Bronchus fibroblast of lung (primary cell): Measurements from ENCODE around the gene ZHX3. TPM values are rescaled to one million over a fixed set of nuclear protein-coding genes. Genes with fewer than 3 reads are reported as not detected.

ENCODE experiments used
- total RNA-seq: library from RNA; depleted of rRNA; stranded (reverse); fragments of >200 nt; gene quantifications from 2 replicates; pipeline ENCODE4 v1.2.3, GENCODE V29; 2015

ZHX3 gene, protein sequence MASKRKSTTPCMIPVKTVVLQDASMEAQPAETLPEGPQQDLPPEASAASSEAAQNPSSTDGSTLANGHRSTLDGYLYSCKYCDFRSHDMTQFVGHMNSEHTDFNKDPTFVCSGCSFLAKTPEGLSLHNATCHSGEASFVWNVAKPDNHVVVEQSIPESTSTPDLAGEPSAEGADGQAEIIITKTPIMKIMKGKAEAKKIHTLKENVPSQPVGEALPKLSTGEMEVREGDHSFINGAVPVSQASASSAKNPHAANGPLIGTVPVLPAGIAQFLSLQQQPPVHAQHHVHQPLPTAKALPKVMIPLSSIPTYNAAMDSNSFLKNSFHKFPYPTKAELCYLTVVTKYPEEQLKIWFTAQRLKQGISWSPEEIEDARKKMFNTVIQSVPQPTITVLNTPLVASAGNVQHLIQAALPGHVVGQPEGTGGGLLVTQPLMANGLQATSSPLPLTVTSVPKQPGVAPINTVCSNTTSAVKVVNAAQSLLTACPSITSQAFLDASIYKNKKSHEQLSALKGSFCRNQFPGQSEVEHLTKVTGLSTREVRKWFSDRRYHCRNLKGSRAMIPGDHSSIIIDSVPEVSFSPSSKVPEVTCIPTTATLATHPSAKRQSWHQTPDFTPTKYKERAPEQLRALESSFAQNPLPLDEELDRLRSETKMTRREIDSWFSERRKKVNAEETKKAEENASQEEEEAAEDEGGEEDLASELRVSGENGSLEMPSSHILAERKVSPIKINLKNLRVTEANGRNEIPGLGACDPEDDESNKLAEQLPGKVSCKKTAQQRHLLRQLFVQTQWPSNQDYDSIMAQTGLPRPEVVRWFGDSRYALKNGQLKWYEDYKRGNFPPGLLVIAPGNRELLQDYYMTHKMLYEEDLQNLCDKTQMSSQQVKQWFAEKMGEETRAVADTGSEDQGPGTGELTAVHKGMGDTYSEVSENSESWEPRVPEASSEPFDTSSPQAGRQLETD
- 19.0 and 21.2 TPM in 2 replicates for total RNA-seq

DNA sequence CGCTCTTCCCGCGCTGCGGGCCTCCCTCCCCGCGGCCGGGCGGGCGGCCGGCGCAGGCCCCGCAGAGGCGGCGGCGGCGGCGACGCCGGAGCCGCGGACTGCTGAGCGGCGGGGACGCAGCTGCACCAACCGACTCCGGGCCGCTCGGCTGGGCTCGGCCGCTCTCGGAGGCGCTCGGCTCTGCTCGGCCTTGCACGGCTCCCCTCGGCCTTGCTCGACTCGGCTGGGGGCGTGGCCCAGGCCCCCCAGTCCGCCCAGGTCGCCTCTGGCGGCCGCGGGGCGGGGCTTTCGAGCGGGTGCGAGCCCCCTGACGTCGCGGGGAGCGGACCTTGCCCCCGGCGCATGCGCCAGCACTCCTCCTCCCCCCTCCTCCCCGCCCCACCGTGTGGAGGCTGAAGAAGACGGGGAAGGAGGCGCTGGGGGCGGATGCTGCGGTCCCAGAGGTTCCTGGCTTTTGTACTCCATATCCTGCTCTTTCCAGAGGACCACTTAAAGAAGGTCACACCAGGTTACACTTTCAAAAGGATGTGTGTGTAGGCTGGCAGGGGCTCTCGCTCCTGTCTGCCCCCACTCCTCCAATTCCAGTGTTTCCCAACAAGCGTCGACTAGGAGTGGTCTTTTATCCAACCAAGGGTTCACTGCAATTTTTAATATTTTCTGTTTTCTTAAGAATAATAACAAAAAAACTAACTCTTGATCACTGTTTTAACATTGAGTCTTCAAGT, at the start of gene ZHX3:
Gene ZHX3 (minus strand): TSS at position 186 of the 725 bp plus-strand sequence. CDS start 112,815 bp downstream, outside the sequence.

DNA sequence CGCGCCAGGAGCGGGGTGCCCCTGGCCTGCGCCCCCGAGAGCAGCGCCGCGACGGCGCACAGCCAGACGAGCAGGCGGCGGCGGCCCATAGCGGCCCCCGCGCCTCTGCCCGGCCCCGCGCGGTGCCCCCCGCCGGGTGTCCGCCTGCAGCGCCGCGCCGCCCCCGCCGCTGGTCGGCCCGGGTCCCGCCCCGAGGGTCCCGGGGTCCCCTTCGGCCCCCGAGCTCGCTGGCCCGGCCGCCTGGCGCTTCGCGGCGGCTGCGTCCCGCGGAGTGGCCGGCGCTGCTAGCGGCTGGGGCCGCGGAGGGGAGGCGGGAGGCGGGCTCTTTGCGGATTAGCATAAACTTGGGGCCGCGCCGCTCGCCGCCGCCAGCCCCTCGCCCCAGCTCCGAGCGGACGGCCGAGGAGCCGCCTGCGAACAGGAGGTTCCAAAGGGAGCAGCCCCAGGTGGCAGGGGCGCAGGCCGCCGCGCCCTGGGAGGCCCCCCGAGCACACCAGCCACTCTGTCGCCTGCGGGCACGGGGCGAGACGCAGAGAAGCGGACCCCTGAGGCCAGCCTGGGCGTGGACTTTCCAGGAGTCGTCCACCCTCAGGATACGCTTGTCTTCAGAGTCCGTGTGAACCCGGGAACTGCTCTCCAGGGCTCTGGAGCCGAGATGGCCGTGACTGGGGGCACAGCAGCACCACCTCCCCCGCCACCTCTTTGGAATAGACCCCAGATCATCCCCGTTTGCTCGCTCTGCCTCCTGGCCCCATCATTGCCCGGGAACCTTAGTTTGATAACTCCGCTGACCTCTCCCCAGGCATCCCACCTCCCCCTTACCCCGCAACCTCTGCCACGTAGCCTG, 49.2 kb upstream of the ZHX3 start, which contains the start of gene EMILIN3:
Gene EMILIN3 (minus strand): TSS at position 273 of the 847 bp plus-strand sequence. CDS start 184 bp downstream, at position 89.

DNA sequence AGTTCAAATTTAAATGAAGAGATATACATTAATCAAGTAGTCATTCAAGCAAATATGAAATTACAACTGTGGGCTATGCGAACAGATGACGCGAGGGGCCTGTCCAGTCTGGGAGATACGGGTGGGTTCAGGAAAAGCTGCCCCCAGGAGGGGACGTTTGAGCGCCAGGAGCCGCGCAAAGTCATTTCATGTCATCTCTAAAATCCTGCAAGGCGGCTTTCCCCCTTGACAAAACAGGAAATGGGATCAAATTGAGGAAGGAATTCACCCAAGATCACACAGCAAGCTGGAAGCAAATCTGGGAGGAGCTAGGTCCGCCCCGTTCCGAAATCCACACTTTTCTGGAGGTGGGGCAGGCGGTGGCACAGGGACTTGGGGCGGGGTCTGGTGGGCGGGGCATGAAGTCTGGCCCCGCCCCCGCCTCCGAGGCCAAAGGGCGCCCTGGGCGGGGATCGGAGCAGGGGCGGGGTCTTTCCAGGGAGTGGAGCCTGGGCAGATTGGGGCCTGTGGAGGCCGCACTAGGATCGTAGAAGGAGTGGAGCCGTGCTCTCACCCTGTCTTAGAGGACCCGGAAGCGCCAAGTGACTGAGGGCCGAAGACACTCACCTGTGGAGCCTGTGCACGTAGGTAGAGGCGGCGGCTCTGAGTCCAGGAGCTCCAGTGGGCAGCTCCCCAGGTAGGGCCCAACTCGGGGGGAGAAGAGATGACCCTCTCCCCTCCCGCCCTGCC, 23.0 kb upstream of the ZHX3 start, which contains the start of gene LPIN3:
Gene LPIN3 (plus strand): TSS at position 495 of the 729 bp plus-strand sequence. CDS start 4,983 bp downstream, outside the sequence.

DNA sequence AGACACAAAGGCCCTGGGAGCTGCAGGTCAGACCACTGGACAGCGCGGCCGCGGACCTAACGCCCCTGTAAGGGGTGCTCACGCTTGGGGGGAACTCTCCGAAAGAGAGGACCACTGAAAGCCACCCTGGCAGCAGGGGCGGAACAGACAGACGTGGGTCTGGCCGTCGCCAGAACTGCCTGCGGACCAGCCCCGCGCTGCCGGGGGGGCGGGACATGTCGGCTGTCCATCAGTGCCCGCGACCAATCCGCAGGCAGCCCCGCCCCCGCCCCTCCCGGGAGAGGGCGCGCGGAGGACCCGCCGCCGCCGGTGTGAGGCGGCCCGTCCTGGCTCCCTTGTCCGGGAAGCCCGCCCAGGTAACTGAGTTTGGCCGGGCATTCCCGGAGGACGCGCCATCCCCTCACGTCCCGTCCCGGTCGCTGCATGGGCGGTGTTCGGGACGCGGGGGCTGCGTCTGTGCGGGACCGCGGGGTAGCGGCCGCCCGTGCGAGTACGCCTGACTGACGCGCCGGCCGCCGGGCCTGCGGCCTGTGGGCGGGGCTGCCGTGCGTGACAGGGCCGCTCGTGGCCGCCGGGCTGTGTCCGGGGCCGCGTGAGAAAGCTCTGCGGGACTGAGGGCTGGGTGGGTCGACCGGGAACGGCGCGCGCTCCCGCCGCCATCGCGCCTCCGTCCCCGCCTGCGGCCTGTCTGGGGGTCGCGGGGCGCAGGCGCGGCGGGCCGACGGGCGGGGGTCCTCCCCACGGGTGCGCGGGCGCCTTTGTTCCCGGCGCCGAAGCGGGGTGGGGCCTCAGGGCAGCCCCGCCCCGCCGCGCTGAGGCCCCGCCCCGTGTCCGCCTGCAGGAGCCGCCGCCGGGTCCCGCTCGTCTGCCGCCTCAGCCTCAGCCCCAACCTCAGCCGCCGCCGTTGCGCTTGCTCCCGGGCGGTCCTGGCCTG, 180.6 kb downstream of the ZHX3 start, which contains the start of gene PLCG1:
Gene PLCG1 (plus strand): TSS at position 864 of the 934 bp plus-strand sequence. CDS start 99 bp downstream, outside the sequence.

Other genes starting within 250 kb of the ZHX3 start
- 48.4 and 57.7 TPM in 2 replicates for gene PLCG1, start 180.2 kb downstream of the ZHX3 start, total RNA-seq
- 10.4 and 11.6 TPM in 2 replicates for gene LPIN3, start 23.1 kb upstream of the ZHX3 start, total RNA-seq
- 0.30 and 0.34 TPM in 2 replicates for gene EMILIN3, start 49.1 kb upstream of the ZHX3 start, total RNA-seq